MM.1S (cell line): Measurements from ENCODE around the gene EBF4.

ENCODE experiments used
- DNase-seq: peaks from one replicate; pipeline ENCODE4 v3.0.0-alpha.2; 2015
- H2AFZ ChIP-seq: fragments of 300-600 bp; sonication (generic); 2 replicates; pipeline ENCODE4 v1.6.0; 2016; ENCODE audit warnings: antibody characterized with exemption, low read length
- H3F3A ChIP-seq: fragments of 300-600 bp; sonication (generic); 2 replicates; pipeline ENCODE4 v1.6.1; 2016; ENCODE audit warnings: mild to moderate bottlenecking, antibody characterized with exemption, low read length, moderate library complexity, mixed read lengths; ENCODE audit not compliant: insufficient read depth
- H3K27ac ChIP-seq: fragments of 300-600 bp; sonication (generic); 2 replicates; pipeline ENCODE4 v1.5.1; 2016; ENCODE audit warnings: mild to moderate bottlenecking, low read length
- H3K27me3 ChIP-seq: fragments of 300-600 bp; sonication (generic); replicated peaks from 2 replicates; pipeline ENCODE4 v1.6.0; 2016; ENCODE audit warnings: low read length; ENCODE audit not compliant: insufficient read depth
- H3K36me3 ChIP-seq: fragments of 300-600 bp; sonication (generic); replicated peaks from 2 replicates; pipeline ENCODE4 v1.6.1; 2016; ENCODE audit warnings: mild to moderate bottlenecking, low read length, mixed read lengths; ENCODE audit not compliant: insufficient read depth
- H3K4me1 ChIP-seq: fragments of 300-600 bp; sonication (generic); 2 replicates; pipeline ENCODE4 v1.6.1; 2016; ENCODE audit warnings: low read length, mixed read lengths
- H3K4me2 ChIP-seq: fragments of 300-600 bp; sonication (generic); 2 replicates; pipeline ENCODE4 v1.6.0; 2016; ENCODE audit warnings: low read depth, low read length
- H3K4me3 ChIP-seq: fragments of 300-600 bp; sonication (generic); 2 replicates; pipeline ENCODE4 v1.5.1; 2016; ENCODE audit warnings: low read length, mixed read lengths
- H3K79me2 ChIP-seq: fragments of 300-600 bp; sonication (generic); 2 replicates; pipeline ENCODE4 v1.6.1; 2016; ENCODE audit warnings: mixed run types, low read length, mixed read lengths
- H3K9ac ChIP-seq: fragments of 300-600 bp; sonication (generic); 2 replicates; pipeline ENCODE4 v1.6.1; 2016; ENCODE audit warnings: low read length, mixed read lengths
- H3K9me2 ChIP-seq: fragments of 300-600 bp; sonication (generic); replicated peaks from 2 replicates; pipeline ENCODE4 v1.6.1; 2016; ENCODE audit warnings: mild to moderate bottlenecking, low read length, mixed read lengths; ENCODE audit not compliant: insufficient read depth
- H3K9me3 ChIP-seq: fragments of 300-600 bp; sonication (generic); replicated peaks from 2 replicates; pipeline ENCODE4 v1.6.1; 2016; ENCODE audit warnings: mild to moderate bottlenecking, low read length, mixed read lengths; ENCODE audit not compliant: insufficient read depth
- H4K20me1 ChIP-seq: fragments of 300-600 bp; sonication (generic); 2 replicates; pipeline ENCODE4 v1.6.1; 2016; ENCODE audit warnings: mild to moderate bottlenecking, low read length, moderate library complexity, mixed read lengths; ENCODE audit not compliant: insufficient read depth
- CTCF ChIP-seq: fragments of 300-600 bp; sonication (generic); IDR thresholded peaks from 2 replicates; pipeline ENCODE4 v1.5.1; 2016; ENCODE audit warnings: antibody characterized with exemption, low read length, mixed read lengths
- EZH2 ChIP-seq: fragments of 300-600 bp; sonication (generic); optimal IDR thresholded peaks from 2 replicates; pipeline ENCODE3; 2017; ENCODE audit warnings: low read depth, mild to moderate bottlenecking, antibody characterized with exemption, low read length, mixed read lengths
- EZH2phosphoT487 ChIP-seq: fragments of 300-600 bp; sonication (generic); IDR thresholded peaks from 2 replicates; pipeline ENCODE4 v1.6.1; 2018; ENCODE audit warnings: antibody characterized with exemption, low read length

The EBF4 gene

GRCh38 chr20:2801286-2801728 is 108.7 kb downstream of the EBF4 start:
- H4K20me1 ChIP-seq = no peaks in the 10 kb centered on the region
- H3F3A ChIP-seq = no peaks in the 10 kb centered on the region
- no peak for DNase-seq
- H3K4me1 ChIP-seq = no peaks in the 10 kb centered on the region
- peaks cover 94% of the 10 kb centered on the region for H3K27me3 ChIP-seq
- no peaks in the 10 kb centered on the region for H3K36me3 ChIP-seq
- no peaks in the 10 kb centered on the region for H3K79me2 ChIP-seq
- no peaks in the 10 kb centered on the region for H3K9me3 ChIP-seq
- H3K27ac ChIP-seq = no peak overlapping the region
- 0 out of 2 replicates have a peak overlapping the region, but pooled peaks have one; percentile 19 for H2AFZ ChIP-seq
- no peak overlapping the region for H3K4me3 ChIP-seq
- TF ChIP-seq EZH2 (no peak), EZH2phosphoT487 (no peak), CTCF (no peak)
- H3K9me2 ChIP-seq = no peaks in the 10 kb centered on the region
- H3K4me2 ChIP-seq = peak overlapping the region; percentile 13; the same call in 1 of the 2 replicates
- no peak overlapping the region for H3K9ac ChIP-seq

- H3F3A ChIP-seq = no peaks in the 10 kb centered on the region
- no peaks in the 10 kb centered on the region for H3K79me2 ChIP-seq
- H2AFZ ChIP-seq = no peak overlapping the region
- H3K9me3 ChIP-seq = no peaks in the 10 kb centered on the region
- H3K4me2 ChIP-seq = no peak overlapping the region
- H3K36me3 ChIP-seq = no peaks in the 10 kb centered on the region
- TF ChIP-seq CTCF (no peak), EZH2phosphoT487 (no peak), EZH2 (no peak)
- no peaks in the 10 kb centered on the region for H3K9me2 ChIP-seq
- H3K4me1 ChIP-seq = no peaks in the 10 kb centered on the region
- H4K20me1 ChIP-seq = no peaks in the 10 kb centered on the region
- no peak for DNase-seq
- H3K4me3 ChIP-seq = no peak overlapping the region
- peaks cover 78% of the 10 kb centered on the region for H3K27me3 ChIP-seq
- H3K9ac ChIP-seq = no peak overlapping the region
- no peak overlapping the region for H3K27ac ChIP-seq
These were observed 111.7 kb downstream of the EBF4 start for GRCh38 chr20:2804041-2804828.

- DNase-seq = no peak
- Histone ChIP-seq H3K36me3 (no peaks in the 10 kb centered on the region), H3K4me1 (no peaks in the 10 kb centered on the region), H3K27me3 (peaks cover 70% of the 10 kb centered on the region), H4K20me1 (no peaks in the 10 kb centered on the region), H3K4me2 (no peak overlapping the region), H3K9me2 (no peaks in the 10 kb centered on the region), H2AFZ (no peak overlapping the region), H3K27ac (no peak overlapping the region), H3K9ac (no peak overlapping the region), H3K79me2 (no peaks in the 10 kb centered on the region), H3F3A (no peaks in the 10 kb centered on the region), H3K4me3 (no peak overlapping the region), H3K9me3 (no peaks in the 10 kb centered on the region)
- TF ChIP-seq EZH2phosphoT487 (no peak), EZH2 (no peak), CTCF (no peak)
These were observed 112.5 kb downstream of the EBF4 start for GRCh38 chr20:2804852-2805688.
